NCI-H2196 (cell line): ENCODE measurements around the gene PAPOLA.
"Not testable (repeated sequence)": the region's sequence is repeated elsewhere in the genome, so short reads cannot be mapped to it uniquely, and the experiment has no call there.

Source experiments
- DNase-seq: peaks from one replicate; lab custom pipeline; 2025; ENCODE audit not compliant: unreplicated experiment; lab: John Stamatoyannopoulos, UW

The PAPOLA gene

GRCh38 chr14:96501740-96502620, at the start of gene PAPOLA:
TSS of gene PAPOLA (plus strand) at chr14:96502382. CDS start at chr14:96502593, 211 bp downstream.
- DNase-seq, result peak; percentile 86

GRCh38 chr14:96452684-96453083, 49.5 kb upstream of the PAPOLA start:
- DNase-seq, result no peak

GRCh38 chr14:96455588-96455987, 46.6 kb upstream of the PAPOLA start:
- DNase-seq, result no peak

- no peak for DNase-seq
Observed at GRCh38 chr14:96459851-96460250, 42.3 kb upstream of the PAPOLA start.

- DNase-seq, result no peak
Observed at GRCh38 chr14:96461950-96462798, 40.0 kb upstream of the PAPOLA start.

GRCh38 chr14:96464136-96464535, 38.0 kb upstream of the PAPOLA start:
- DNase-seq, result no peak

- no peak for DNase-seq
Observed at GRCh38 chr14:96466918-96467317, 35.3 kb upstream of the PAPOLA start.

- no peak for DNase-seq
Observed at GRCh38 chr14:96470331-96470730, 31.9 kb upstream of the PAPOLA start.

- not testable (repeated sequence) for DNase-seq
Observed at GRCh38 chr14:96470967-96471366, 31.2 kb upstream of the PAPOLA start.

GRCh38 chr14:96478119-96478518, 24.1 kb upstream of the PAPOLA start:
- DNase-seq, result no peak

- DNase-seq, result no peak
Observed at GRCh38 chr14:96479435-96480146, 22.6 kb upstream of the PAPOLA start.

- DNase-seq, result no peak
Observed at GRCh38 chr14:96481731-96482314, 20.4 kb upstream of the PAPOLA start.

- no peak for DNase-seq
Observed at GRCh38 chr14:96482986-96483385, 19.2 kb upstream of the PAPOLA start.

GRCh38 chr14:96484399-96484798, 17.8 kb upstream of the PAPOLA start:
- DNase-seq, result no peak

GRCh38 chr14:96486705-96487104, 15.5 kb upstream of the PAPOLA start:
- DNase-seq, result no peak

- no peak for DNase-seq
Observed at GRCh38 chr14:96489327-96489726, 12.9 kb upstream of the PAPOLA start.

GRCh38 chr14:96493178-96493577, 9.0 kb upstream of the PAPOLA start:
- DNase-seq, result no peak

GRCh38 chr14:96494331-96494730, 7.9 kb upstream of the PAPOLA start:
- no peak for DNase-seq

GRCh38 chr14:96497087-96497486, 5.1 kb upstream of the PAPOLA start:
- DNase-seq, result no peak

GRCh38 chr14:96497586-96497985, 4.6 kb upstream of the PAPOLA start:
- no peak for DNase-seq

GRCh38 chr14:96501217-96501739, 904 bp upstream of the PAPOLA start:
- no peak for DNase-seq
